Measurements from ENCODE around the gene SAP30.

SAP30 gene

DNA sequence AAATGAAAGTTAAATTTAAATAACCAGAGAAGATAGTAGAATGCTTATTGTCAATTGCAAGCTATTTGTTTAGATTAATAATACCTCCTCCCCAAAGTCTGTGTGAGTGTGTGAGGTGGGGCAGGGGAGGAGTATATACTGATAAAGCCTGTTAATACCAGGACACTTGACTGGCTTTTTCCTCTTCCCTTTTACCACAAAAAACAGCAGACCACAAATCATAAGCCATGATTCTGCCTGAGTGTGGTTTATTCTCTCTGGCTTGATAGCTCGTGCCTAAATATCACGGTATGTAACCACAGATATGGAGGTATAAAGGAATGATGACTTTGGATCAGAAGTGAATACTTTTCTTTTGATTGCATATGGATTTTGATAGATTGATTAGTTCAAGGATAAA lies 50.0 kb downstream of the SAP30 start:
- no peak overlapping the region for H3K14ac ChIP-seq (ENCODE audit: low read length)
- H3K4me1 ChIP-seq (ENCODE audit: control insufficient read depth in 1 of 2, insufficient read depth in 2 of 2, low read length in 2 of 2): no peaks in the 10 kb centered on the region
- no peak overlapping the region for H2BK120ac ChIP-seq (ENCODE audit: insufficient read depth, low read length, poor library complexity)
- H3K79me2 ChIP-seq (ENCODE audit: control insufficient read depth, insufficient read depth, low read length, poor library complexity): no peaks in the 10 kb centered on the region
- H3K4ac ChIP-seq (ENCODE audit: low read depth, low read length): no peak overlapping the region
- no peaks in the 10 kb centered on the region for H3K36me3 ChIP-seq (ENCODE audit: control insufficient read depth in 1 of 2, insufficient read depth in 2 of 2, low read length in 2 of 2)
- H4K91ac ChIP-seq (ENCODE audit: low read depth, low read length): no peak overlapping the region
- H3K9ac ChIP-seq (ENCODE audit: low read length): no peak overlapping the region
- no peak overlapping the region for H2BK5ac ChIP-seq (ENCODE audit: low read depth, low read length, poor library complexity)
- H3K79me1 ChIP-seq (ENCODE audit: low read length): no peaks in the 10 kb centered on the region
- no peak overlapping the region for H3K18ac ChIP-seq (ENCODE audit: low read length)
- H3K4me3 ChIP-seq (ENCODE audit: low read depth, low read length): no peak overlapping the region
- H4K12ac ChIP-seq (ENCODE audit: low read depth, low read length): no peak overlapping the region
- no CpG with 5 or more reads among the region's 2 CpGs for WGBS (ENCODE audit: extremely low coverage, insufficient coverage, insufficient read length)
- H3K4me2 ChIP-seq (ENCODE audit: low read length): no peak overlapping the region
- no peak overlapping the region for H2AFZ ChIP-seq (ENCODE audit: insufficient read depth, low read length, poor library complexity)
- DNase-seq: no peak
- H3K9me3 ChIP-seq (ENCODE audit: insufficient read depth, low read depth, low read length): no peaks in the 10 kb centered on the region
- no peaks in the 10 kb centered on the region for H3K27me3 ChIP-seq (ENCODE audit: insufficient read depth, low read length)
- H3K23ac ChIP-seq (ENCODE audit: low read length): no peak overlapping the region
- H2AK5ac ChIP-seq (ENCODE audit: low read length): no peak overlapping the region
- no peak overlapping the region for H4K8ac ChIP-seq (ENCODE audit: low read depth, low read length)
- no peak overlapping the region for H3K27ac ChIP-seq (ENCODE audit: low read depth, low read length)
- no peak overlapping the region for H2BK12ac ChIP-seq (ENCODE audit: low read length)

DNA sequence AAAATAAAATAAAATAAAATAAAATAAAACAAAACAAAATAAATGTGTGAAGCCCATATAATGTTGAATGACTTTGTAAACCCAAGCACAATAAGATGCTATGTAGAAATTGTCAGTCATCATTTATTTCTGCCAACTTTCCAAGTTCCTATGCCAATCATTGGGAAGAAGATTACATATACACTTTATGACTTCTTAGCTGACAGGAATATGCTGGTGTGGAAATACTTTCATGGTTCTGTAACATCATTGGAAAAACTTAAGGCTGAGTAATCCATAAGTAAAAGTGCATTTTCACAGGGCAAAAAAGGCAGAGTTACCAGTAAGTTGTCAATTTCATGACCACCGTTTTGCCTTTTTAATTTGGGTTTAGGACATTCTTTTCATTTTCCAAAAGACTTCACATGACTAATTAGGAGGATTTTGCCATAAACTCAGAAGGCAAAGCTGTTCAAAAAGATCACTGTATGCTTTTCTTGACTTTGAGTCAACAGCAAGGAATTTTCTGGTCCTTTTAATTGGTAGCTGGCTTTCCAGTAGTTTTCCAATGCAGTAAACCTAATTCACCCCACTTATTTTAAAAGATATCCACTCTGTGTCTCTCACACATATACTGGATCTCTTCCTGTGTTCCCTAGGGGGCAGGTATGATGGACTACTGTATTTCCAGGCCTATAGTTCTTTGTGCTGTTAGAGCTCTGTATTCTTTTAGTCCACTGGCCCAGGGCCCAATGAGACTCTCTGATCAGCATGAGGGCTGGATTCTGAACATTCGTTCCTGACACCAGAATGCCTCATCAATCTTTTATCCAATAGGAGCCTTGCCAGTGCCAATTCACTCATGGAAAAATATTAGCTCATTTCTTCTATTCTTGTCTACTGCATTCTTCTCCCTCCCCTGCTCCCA lies 54.4 kb downstream of the SAP30 start:
- WGBS (ENCODE audit: extremely low coverage, insufficient coverage, insufficient read length): no CpG with 5 or more reads among the region's 2 CpGs
- no peak overlapping the region for H4K12ac ChIP-seq (ENCODE audit: low read depth, low read length)

DNA sequence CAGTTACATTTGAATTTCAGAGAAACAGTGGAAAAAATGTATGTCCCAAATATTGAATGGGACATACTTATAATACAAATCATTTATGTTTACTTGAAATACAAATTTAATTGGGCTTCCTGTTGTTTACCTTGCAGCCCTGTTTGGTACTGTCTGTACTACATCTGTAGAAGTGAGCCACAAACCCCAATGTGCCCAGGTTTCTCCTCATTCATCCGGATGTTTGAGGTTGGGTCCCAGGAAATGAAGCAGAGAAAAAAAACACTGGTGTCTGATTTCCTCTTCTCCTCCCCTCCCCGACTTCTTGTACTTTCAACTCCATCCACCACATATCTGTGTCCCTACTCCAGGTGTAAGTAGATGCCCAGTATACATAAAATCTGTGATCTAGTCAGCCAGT lies 55.3 kb downstream of the SAP30 start:
- no peak overlapping the region for H3K9ac ChIP-seq (ENCODE audit: low read length)
- H3K23ac ChIP-seq (ENCODE audit: low read length): no peak overlapping the region
- no peaks in the 10 kb centered on the region for H3K79me2 ChIP-seq (ENCODE audit: control insufficient read depth, insufficient read depth, low read length, poor library complexity)
- no peak overlapping the region for H2AFZ ChIP-seq (ENCODE audit: insufficient read depth, low read length, poor library complexity)
- no CpG with 5 or more reads among the region's 2 CpGs for WGBS (ENCODE audit: extremely low coverage, insufficient coverage, insufficient read length)
- H2BK120ac ChIP-seq (ENCODE audit: insufficient read depth, low read length, poor library complexity): no peak overlapping the region
- no peaks in the 10 kb centered on the region for H3K9me3 ChIP-seq (ENCODE audit: insufficient read depth, low read depth, low read length)
- no peak overlapping the region for H2AK5ac ChIP-seq (ENCODE audit: low read length)
- no peak overlapping the region for H3K4ac ChIP-seq (ENCODE audit: low read depth, low read length)
- H3K14ac ChIP-seq (ENCODE audit: low read length): no peak overlapping the region
- no peak overlapping the region for H4K91ac ChIP-seq (ENCODE audit: low read depth, low read length)
- H3K36me3 ChIP-seq (ENCODE audit: control insufficient read depth in 1 of 2, insufficient read depth in 2 of 2, low read length in 2 of 2): no peaks in the 10 kb centered on the region
- no peak overlapping the region for H3K4me3 ChIP-seq (ENCODE audit: low read depth, low read length)
- no peak overlapping the region for H3K4me2 ChIP-seq (ENCODE audit: low read length)
- no peaks in the 10 kb centered on the region for H3K79me1 ChIP-seq (ENCODE audit: low read length)
- H3K27me3 ChIP-seq (ENCODE audit: insufficient read depth, low read length): no peaks in the 10 kb centered on the region
- H4K8ac ChIP-seq (ENCODE audit: low read depth, low read length): no peak overlapping the region
- H3K27ac ChIP-seq (ENCODE audit: low read depth, low read length): no peak overlapping the region
- H3K18ac ChIP-seq (ENCODE audit: low read length): no peak overlapping the region
- H2BK5ac ChIP-seq (ENCODE audit: low read depth, low read length, poor library complexity): no peak overlapping the region
- H2BK12ac ChIP-seq (ENCODE audit: low read length): no peak overlapping the region
- no peaks in the 10 kb centered on the region for H3K4me1 ChIP-seq (ENCODE audit: control insufficient read depth in 1 of 2, insufficient read depth in 2 of 2, low read length in 2 of 2)
- no peak for DNase-seq
- no peak overlapping the region for H4K12ac ChIP-seq (ENCODE audit: low read depth, low read length)

More for the DNA sequence above, 54.4 kb downstream of the SAP30 start:
- H3K4me3 ChIP-seq (ENCODE audit: low read depth, low read length): no peak overlapping the region
- H2BK120ac ChIP-seq (ENCODE audit: insufficient read depth, low read length, poor library complexity): no peak overlapping the region
- no peak overlapping the region for H2AK5ac ChIP-seq (ENCODE audit: low read length)
- H2AFZ ChIP-seq (ENCODE audit: insufficient read depth, low read length, poor library complexity): no peak overlapping the region
- no peak overlapping the region for H3K14ac ChIP-seq (ENCODE audit: low read length)
- H3K9me3 ChIP-seq (ENCODE audit: insufficient read depth, low read depth, low read length): no peaks in the 10 kb centered on the region
- H3K27ac ChIP-seq (ENCODE audit: low read depth, low read length): no peak overlapping the region
- H3K79me1 ChIP-seq (ENCODE audit: low read length): no peaks in the 10 kb centered on the region
- no peak overlapping the region for H2BK12ac ChIP-seq (ENCODE audit: low read length)
- no peak overlapping the region for H3K4me2 ChIP-seq (ENCODE audit: low read length)
- H4K8ac ChIP-seq (ENCODE audit: low read depth, low read length): no peak overlapping the region
- no peaks in the 10 kb centered on the region for H3K79me2 ChIP-seq (ENCODE audit: control insufficient read depth, insufficient read depth, low read length, poor library complexity)
- H3K9ac ChIP-seq (ENCODE audit: low read length): no peak overlapping the region
- H3K23ac ChIP-seq (ENCODE audit: low read length): no peak overlapping the region
- H3K18ac ChIP-seq (ENCODE audit: low read length): no peak overlapping the region
- no peaks in the 10 kb centered on the region for H3K27me3 ChIP-seq (ENCODE audit: insufficient read depth, low read length)
- no peaks in the 10 kb centered on the region for H3K4me1 ChIP-seq (ENCODE audit: control insufficient read depth in 1 of 2, insufficient read depth in 2 of 2, low read length in 2 of 2)
- no peak overlapping the region for H4K91ac ChIP-seq (ENCODE audit: low read depth, low read length)
- no peak overlapping the region for H2BK5ac ChIP-seq (ENCODE audit: low read depth, low read length, poor library complexity)
- no peaks in the 10 kb centered on the region for H3K36me3 ChIP-seq (ENCODE audit: control insufficient read depth in 1 of 2, insufficient read depth in 2 of 2, low read length in 2 of 2)
- DNase-seq: peak in 1 of 2 donors; percentile 41
- H3K4ac ChIP-seq (ENCODE audit: low read depth, low read length): no peak overlapping the region
